Adipocyte (in vitro differentiated cells): ENCODE data around the gene FRK.

ENCODE experiments used
- DNase-seq: peaks from one replicate; pipeline ENCODE4 v3.0.0-alpha.2; 2015; ENCODE audit warnings: low read depth
- H3K27me3 ChIP-seq: replicated peaks from 2 replicates; pipeline ENCODE4 v1.7.0; 2013; ENCODE audit warnings: mild to moderate bottlenecking, low read length, moderate library complexity; ENCODE audit not compliant: control insufficient read depth, insufficient read depth
- H3K36me3 ChIP-seq: 2 replicates; pipeline ENCODE4 v1.7.0; 2013; ENCODE audit warnings: low read length, mild to moderate bottlenecking, moderate library complexity; ENCODE audit not compliant: control insufficient read depth, insufficient read depth, severe bottlenecking
- H3K4me1 ChIP-seq: 2 replicates; pipeline ENCODE4 v1.7.0; 2013; ENCODE audit warnings: mild to moderate bottlenecking, low read length, moderate library complexity; ENCODE audit not compliant: control insufficient read depth, insufficient read depth
- H3K4me3 ChIP-seq: 2 replicates; pipeline ENCODE4 v1.7.0; 2013; ENCODE audit warnings: mild to moderate bottlenecking, low read length, moderate library complexity
- H3K9ac ChIP-seq: 2 replicates; pipeline ENCODE4 v1.7.0; 2013; ENCODE audit warnings: mild to moderate bottlenecking, low read length, moderate library complexity
- H3K9me3 ChIP-seq: 2 replicates; pipeline ENCODE4 v1.7.0; 2013; ENCODE audit warnings: mild to moderate bottlenecking, low read length, moderate library complexity; ENCODE audit not compliant: control insufficient read depth

The FRK gene

GRCh38 chr6:116033687-116034303 is 26.9 kb downstream of the FRK start:
- DNase-seq, result no peak
- Histone ChIP-seq H3K9me3 (no peaks in the 10 kb centered on the region), H3K36me3 (no peaks in the 10 kb centered on the region), H3K4me1 (peaks cover 23% of the 10 kb centered on the region), H3K27me3 (no peaks in the 10 kb centered on the region), H3K9ac (no peak overlapping the region), H3K4me3 (peak overlapping the region; percentile 38)

DNA sequence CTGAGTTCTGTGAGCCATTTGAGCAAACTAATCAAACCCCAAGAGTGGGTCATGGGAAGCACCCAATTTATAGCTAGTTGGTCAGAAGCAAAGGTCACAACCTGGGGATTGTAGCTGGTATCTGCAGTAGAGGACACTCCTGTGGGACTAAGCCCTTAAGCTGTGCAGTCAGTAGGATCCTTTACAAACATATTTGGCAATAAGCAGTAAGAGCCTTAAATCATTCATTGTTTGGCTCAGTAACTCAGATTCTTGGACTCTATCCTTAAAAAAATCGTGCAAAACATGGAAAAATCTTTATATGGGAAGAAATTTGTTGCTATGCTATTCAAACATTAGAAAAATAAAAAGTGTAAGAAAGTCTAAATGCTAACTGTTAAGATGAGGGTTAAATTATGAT is 29.9 kb downstream of the FRK start:
- H3K4me3 ChIP-seq, result no peak overlapping the region
- no peaks in the 10 kb centered on the region for H3K27me3 ChIP-seq
- peaks cover 20% of the 10 kb centered on the region for H3K4me1 ChIP-seq
- H3K36me3 ChIP-seq, result no peaks in the 10 kb centered on the region
- peak; percentile 29 for DNase-seq
- no peak overlapping the region for H3K9ac ChIP-seq
- no peaks in the 10 kb centered on the region for H3K9me3 ChIP-seq

- H3K36me3 ChIP-seq, result no peaks in the 10 kb centered on the region
- H3K4me3 ChIP-seq, result no peak overlapping the region
- peaks cover 19% of the 10 kb centered on the region for H3K4me1 ChIP-seq
- H3K9ac ChIP-seq, result no peak overlapping the region
- no peak for DNase-seq
- H3K27me3 ChIP-seq, result no peaks in the 10 kb centered on the region
- H3K9me3 ChIP-seq, result no peaks in the 10 kb centered on the region
These were observed 31.2 kb downstream of the FRK start for GRCh38 chr6:116029535-116029934.

DNA sequence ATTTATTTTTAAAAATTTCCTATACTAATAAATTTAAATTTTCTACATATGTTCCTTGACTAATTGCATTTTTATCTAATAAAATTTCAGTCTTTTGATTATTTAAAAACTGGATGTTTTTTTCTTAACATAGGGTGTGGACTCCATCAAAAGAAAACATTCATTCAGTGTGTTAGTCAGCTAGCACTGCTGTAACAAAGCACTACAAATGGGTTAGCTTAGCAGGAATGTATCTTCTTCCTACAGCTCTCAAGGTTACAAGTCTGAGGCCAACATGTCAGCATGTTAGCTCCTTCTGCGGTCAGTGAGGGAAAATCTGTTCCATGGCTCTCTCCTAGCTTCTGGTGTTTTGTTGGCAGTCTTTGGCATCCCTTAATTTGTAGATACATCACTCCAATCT is 32.5 kb downstream of the FRK start:
- Histone ChIP-seq H3K27me3 (no peaks in the 10 kb centered on the region), H3K4me3 (no peak overlapping the region), H3K9me3 (no peaks in the 10 kb centered on the region), H3K4me1 (peaks cover 10% of the 10 kb centered on the region), H3K9ac (no peak overlapping the region), H3K36me3 (no peaks in the 10 kb centered on the region)
- DNase-seq, result no peak

DNA sequence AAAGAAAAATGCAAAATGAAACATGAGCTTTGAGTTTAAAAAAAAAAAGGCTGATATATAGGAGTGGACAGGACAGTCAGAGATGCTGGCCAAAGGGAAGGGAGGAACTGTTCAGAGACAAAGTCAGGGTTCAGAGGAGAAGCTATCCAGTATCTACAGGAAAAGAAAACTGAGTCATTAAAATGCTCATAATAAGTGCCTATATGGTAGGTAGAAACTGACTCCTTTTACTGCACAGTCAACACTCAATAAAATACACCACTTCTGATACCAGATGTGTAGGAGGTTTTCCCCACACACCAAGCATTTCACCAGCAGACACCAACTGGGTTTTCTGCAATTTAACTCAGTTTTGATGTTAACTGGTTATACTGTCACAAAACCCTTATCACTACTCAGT is 32.9 kb downstream of the FRK start:
- Histone ChIP-seq H3K9ac (no peak overlapping the region), H3K27me3 (no peaks in the 10 kb centered on the region), H3K36me3 (no peaks in the 10 kb centered on the region), H3K9me3 (no peaks in the 10 kb centered on the region), H3K4me1 (peaks cover 10% of the 10 kb centered on the region), H3K4me3 (no peak overlapping the region)
- DNase-seq, result no peak

DNA sequence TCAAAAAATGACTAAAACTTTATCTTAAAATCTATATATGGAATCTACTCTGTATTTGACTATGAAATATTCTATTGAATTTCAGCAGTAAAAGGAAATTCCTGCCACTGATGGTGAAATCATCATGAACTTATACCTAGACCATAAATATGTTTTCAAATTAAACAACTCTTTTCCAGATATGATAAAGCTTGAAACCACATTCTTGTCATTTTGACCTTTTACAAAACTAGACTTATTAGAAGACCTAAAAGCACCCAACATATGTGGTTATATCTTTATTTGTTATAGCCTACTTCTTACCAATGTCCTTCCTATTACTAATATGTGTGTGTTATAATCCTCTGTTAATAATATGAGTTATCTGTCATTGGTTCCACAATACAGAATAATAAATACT is 35.3 kb downstream of the FRK start:
- Histone ChIP-seq H3K27me3 (no peaks in the 10 kb centered on the region), H3K9ac (no peak overlapping the region), H3K4me1 (peaks cover 2% of the 10 kb centered on the region), H3K4me3 (no peak overlapping the region), H3K36me3 (no peaks in the 10 kb centered on the region), H3K9me3 (no peaks in the 10 kb centered on the region)
- DNase-seq, result no peak

- Histone ChIP-seq H3K4me3 (no peak overlapping the region), H3K27me3 (no peaks in the 10 kb centered on the region), H3K4me1 (no peaks in the 10 kb centered on the region), H3K36me3 (no peaks in the 10 kb centered on the region), H3K9ac (no peak overlapping the region), H3K9me3 (no peaks in the 10 kb centered on the region)
- peak; percentile 71 for DNase-seq
These were observed 37.7 kb downstream of the FRK start for GRCh38 chr6:116022841-116023445.

- DNase-seq, result no peak
- Histone ChIP-seq H3K9ac (no peak overlapping the region), H3K4me1 (peaks cover 20% of the 10 kb centered on the region), H3K9me3 (no peaks in the 10 kb centered on the region), H3K27me3 (no peaks in the 10 kb centered on the region), H3K36me3 (no peaks in the 10 kb centered on the region), H3K4me3 (no peak overlapping the region)
These were observed 40.0 kb downstream of the FRK start for GRCh38 chr6:116020738-116021137.

DNA sequence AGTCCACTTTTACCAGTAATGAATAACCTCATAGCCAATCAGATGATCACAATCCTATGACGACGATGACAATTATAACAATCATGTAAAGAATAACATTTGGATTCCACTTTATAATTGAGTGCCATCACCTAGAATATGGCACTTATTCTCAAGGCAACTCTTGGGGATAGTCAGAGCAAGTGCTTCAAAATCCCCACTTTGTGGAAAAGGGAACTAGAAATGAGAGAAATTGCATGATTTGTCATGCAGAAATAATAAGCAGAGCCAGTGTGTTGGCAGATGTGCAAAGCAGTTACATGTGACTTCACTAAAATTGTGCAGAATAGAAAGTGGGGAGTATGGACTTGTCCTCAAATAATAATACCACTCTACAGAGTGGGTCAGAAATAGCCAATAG is 41.3 kb downstream of the FRK start:
- no peaks in the 10 kb centered on the region for H3K36me3 ChIP-seq
- H3K9me3 ChIP-seq, result no peaks in the 10 kb centered on the region
- H3K27me3 ChIP-seq, result no peaks in the 10 kb centered on the region
- no peak overlapping the region for H3K9ac ChIP-seq
- peaks cover 26% of the 10 kb centered on the region for H3K4me1 ChIP-seq
- no peak for DNase-seq
- no peak overlapping the region for H3K4me3 ChIP-seq

DNA sequence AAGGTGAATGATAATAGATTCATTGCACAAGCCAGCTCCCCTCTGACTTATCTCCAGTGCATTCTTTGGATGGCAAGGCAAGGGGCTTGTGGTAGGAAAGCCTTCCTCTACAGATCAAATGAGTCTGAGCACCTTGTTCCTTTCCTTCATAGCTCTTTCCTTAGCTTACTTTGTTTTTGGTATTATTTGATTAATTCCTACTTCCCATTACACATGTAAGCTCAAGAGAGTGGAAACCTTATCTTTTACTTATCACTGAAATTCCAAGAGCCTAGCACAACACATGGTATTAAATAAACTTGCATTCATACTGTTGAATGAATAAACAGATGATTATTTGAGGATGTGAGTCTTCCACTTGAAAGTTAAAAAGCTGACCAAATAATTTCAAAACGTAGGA is 41.7 kb downstream of the FRK start:
- no peaks in the 10 kb centered on the region for H3K9me3 ChIP-seq
- H3K27me3 ChIP-seq, result no peaks in the 10 kb centered on the region
- H3K4me1 ChIP-seq, result peaks cover 26% of the 10 kb centered on the region
- no peak overlapping the region for H3K9ac ChIP-seq
- no peaks in the 10 kb centered on the region for H3K36me3 ChIP-seq
- DNase-seq, result no peak
- H3K4me3 ChIP-seq, result no peak overlapping the region

GRCh38 chr6:116017546-116018295 is 43.0 kb downstream of the FRK start:
- Histone ChIP-seq H3K4me3 (no peak overlapping the region), H3K9me3 (no peaks in the 10 kb centered on the region), H3K36me3 (no peaks in the 10 kb centered on the region), H3K9ac (no peak overlapping the region), H3K4me1 (peaks cover 29% of the 10 kb centered on the region), H3K27me3 (no peaks in the 10 kb centered on the region)
- no peak for DNase-seq
